Measurements from ENCODE around the gene DCTN5. TPM values are rescaled to one million over a fixed set of nuclear protein-coding genes. Genes with fewer than 3 reads are reported as not detected.

Gene DCTN5
- total RNA-seq, 6 experiments from 2014 or later: 70.5 to 80.9 (median 76.4) TPM

DNA sequence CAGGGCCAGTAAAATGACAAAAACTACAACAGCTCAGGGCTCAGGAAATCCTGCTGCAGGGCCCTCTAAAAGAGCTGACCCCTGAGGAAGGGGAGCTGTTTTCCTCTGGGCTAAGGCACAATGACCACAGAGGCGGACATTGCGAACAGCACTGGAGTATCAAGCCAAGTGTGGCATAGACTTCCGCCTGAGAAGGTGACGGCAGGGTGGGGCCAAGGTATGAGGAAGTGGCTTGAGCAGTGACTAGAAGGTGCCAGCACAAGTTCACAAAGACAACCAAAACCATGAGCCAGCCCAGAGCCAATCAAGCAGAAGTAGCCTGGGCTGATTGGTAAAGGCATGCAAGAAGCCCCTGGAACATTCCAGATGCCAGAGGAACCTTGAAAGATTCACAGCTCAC is 57.8 kb downstream of the DCTN5 start:
- Mint-ChIP-seq H3K27me3 (ENCODE audit: insufficient read depth) (peaks cover 1% of the 10 kb centered on the region; the same call in 1 of the 2 replicates), H3K4me3 (no peak overlapping the region), H3K36me3 (ENCODE audit: low read depth) (peaks cover 11% of the 10 kb centered on the region; the same call in 1 of the 2 replicates), H3K27ac (no peak overlapping the region), H3K9me3 (peaks cover 10% of the 10 kb centered on the region), H3K4me1 (ENCODE audit: low read depth) (peaks cover 8% of the 10 kb centered on the region)
- DNase-seq: no peak
- TF ChIP-seq, protein P1, sequence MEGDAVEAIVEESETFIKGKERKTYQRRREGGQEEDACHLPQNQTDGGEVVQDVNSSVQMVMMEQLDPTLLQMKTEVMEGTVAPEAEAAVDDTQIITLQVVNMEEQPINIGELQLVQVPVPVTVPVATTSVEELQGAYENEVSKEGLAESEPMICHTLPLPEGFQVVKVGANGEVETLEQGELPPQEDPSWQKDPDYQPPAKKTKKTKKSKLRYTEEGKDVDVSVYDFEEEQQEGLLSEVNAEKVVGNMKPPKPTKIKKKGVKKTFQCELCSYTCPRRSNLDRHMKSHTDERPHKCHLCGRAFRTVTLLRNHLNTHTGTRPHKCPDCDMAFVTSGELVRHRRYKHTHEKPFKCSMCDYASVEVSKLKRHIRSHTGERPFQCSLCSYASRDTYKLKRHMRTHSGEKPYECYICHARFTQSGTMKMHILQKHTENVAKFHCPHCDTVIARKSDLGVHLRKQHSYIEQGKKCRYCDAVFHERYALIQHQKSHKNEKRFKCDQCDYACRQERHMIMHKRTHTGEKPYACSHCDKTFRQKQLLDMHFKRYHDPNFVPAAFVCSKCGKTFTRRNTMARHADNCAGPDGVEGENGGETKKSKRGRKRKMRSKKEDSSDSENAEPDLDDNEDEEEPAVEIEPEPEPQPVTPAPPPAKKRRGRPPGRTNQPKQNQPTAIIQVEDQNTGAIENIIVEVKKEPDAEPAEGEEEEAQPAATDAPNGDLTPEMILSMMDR (IDR thresholded peaks at IDR 0.05): no peak

DNA sequence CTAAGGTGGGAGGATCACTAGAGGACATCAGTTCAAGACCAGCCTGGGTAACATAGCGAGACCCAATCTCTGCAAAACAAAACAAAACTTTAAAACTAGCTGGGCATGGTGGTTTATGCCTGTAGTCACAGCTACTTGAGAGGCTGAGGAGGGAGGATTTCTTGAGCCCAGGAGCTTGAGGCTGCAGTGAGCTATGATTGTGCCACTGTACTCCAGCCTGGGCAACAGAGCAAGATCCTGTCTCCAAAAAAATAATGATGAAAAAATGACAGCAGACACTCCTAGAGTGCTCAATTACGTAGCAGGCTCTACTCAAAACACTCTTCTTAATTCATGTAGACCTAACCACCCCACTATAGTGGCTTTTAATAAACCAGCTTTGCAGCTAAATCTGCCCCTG is 58.8 kb downstream of the DCTN5 start:
- H3K27me3 Mint-ChIP-seq (ENCODE audit: insufficient read depth): no peaks in the 10 kb centered on the region
- DNase-seq: no peak
- no peak overlapping the region for H3K27ac Mint-ChIP-seq
- H3K9me3 Mint-ChIP-seq: peaks cover 10% of the 10 kb centered on the region
- H3K4me3 Mint-ChIP-seq: no peak overlapping the region
- H3K36me3 Mint-ChIP-seq (ENCODE audit: low read depth): peaks cover 11% of the 10 kb centered on the region; the same call in 1 of the 2 replicates
- TF ChIP-seq, protein P1 (IDR thresholded peaks at IDR 0.05): no peak
- no peaks in the 10 kb centered on the region for H3K4me1 Mint-ChIP-seq (ENCODE audit: low read depth)

DNA sequence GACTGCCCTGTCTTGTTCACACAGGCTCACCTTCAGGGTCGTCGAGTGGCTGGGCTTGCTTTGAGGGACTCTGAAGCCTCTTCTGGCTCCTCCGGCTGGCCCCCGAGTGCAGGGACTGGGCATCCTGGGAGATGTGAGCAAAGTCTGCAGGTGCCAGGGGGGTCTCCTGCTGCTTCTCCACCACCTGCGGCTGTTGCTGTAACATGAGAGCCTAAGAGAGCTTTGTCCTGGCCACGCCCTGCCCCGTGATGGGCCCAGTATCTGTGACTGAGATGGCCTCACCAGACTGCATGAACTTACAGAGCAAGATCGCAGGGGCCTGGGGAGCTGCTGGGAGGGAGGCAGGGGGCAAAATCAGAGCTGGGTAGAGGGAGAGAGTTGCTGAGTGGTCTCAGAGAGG is 59.2 kb downstream of the DCTN5 start:
- DNase-seq: no peak
- Mint-ChIP-seq H3K27ac (no peak overlapping the region), H3K9me3 (peaks cover 10% of the 10 kb centered on the region), H3K4me3 (no peak overlapping the region), H3K4me1 (ENCODE audit: low read depth) (no peaks in the 10 kb centered on the region), H3K27me3 (ENCODE audit: insufficient read depth) (no peaks in the 10 kb centered on the region; the same call in 1 of the 2 replicates), H3K36me3 (ENCODE audit: low read depth) (peaks cover 11% of the 10 kb centered on the region; the same call in 1 of the 2 replicates)
- TF ChIP-seq, protein P1 (IDR thresholded peaks at IDR 0.05): no peak

DNA sequence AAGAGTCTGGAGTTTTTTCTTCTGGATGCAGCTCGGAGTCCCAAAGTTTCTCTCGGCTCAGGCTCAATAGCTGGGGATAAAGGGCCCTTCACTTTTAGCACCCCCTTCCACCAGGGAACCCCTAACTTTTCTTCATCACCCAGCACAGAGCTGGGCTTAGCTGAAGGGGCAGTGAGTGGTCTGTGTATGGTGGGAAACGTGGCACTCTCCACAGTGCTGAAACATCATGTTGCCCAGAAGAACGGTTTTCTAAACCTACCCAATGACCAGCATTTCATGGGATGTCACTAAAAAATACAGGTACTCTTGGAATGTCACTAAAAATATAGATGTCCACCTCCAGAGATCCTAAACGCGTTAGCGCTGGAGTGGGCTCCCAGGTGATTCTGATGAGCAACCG is 59.8 kb downstream of the DCTN5 start:
- no peaks in the 10 kb centered on the region; the same call in 1 of the 2 replicates for H3K27me3 Mint-ChIP-seq (ENCODE audit: insufficient read depth)
- H3K27ac Mint-ChIP-seq: no peak overlapping the region
- H3K4me3 Mint-ChIP-seq: no peak overlapping the region
- peaks cover 10% of the 10 kb centered on the region for H3K9me3 Mint-ChIP-seq
- TF ChIP-seq, protein P1 (IDR thresholded peaks at IDR 0.05): no peak
- no peaks in the 10 kb centered on the region for H3K4me1 Mint-ChIP-seq (ENCODE audit: low read depth)
- no peak for DNase-seq
- peaks cover 11% of the 10 kb centered on the region; the same call in 1 of the 2 replicates for H3K36me3 Mint-ChIP-seq (ENCODE audit: low read depth)

DNA sequence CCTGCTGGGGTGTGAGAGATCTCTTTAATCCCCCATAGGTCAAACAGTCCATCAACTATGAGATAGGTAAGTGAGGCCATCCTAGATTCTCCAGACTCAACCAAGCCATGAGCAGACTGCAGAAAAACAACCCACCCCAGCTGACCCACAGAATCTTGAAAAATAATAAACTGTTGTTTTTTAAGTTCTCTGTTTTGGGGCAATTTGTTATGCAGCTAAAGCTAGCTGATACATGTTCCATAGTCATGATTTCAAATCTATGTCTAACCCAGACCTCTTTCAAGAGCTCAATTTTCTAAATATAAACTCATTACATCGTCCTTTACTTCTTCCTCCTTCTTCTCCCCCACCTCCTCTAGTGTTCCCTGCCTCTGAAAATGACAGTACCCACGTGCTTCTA is 61.7 kb downstream of the DCTN5 start:
- H3K27me3 Mint-ChIP-seq (ENCODE audit: insufficient read depth): peaks cover 4% of the 10 kb centered on the region
- TF ChIP-seq, protein P1 (IDR thresholded peaks at IDR 0.05): no peak
- H3K27ac Mint-ChIP-seq: no peak overlapping the region

More for the DNA sequence above, 61.7 kb downstream of the DCTN5 start:
- no peak for DNase-seq
- Mint-ChIP-seq H3K4me1 (ENCODE audit: low read depth) (no peaks in the 10 kb centered on the region), H3K4me3 (no peak overlapping the region), H3K36me3 (ENCODE audit: low read depth) (peaks cover 11% of the 10 kb centered on the region; the same call in 1 of the 2 replicates), H3K9me3 (peaks cover 10% of the 10 kb centered on the region)

Measured in HFFc6 (cell line).